Pancreas (tissue), 10 donors: Measurements from ENCODE around the gene PEAK3. TPM values are rescaled to one million over a fixed set of nuclear protein-coding genes. Genes with fewer than 3 reads are reported as not detected.

ENCODE experiments used
- ATAC-seq, 4 donors: fragments of 200-7000 bp; cut with Tn5 transposase; one replicate each; pipeline versions ENCODE4 v1.8.0 to v1.9.1; 2020; ENCODE audit warnings: mild to moderate bottlenecking in 4 of 4, moderate library complexity in 4 of 4
- DNase-seq, 6 donors: peaks; one replicate each; pipeline ENCODE4 v3.0.0-alpha.2; 2020
- FAIRE-seq: peaks from 2 replicates; lab custom pipeline; 2012; peaks lifted over from hg19 to GRCh38; lab: Jason Lieb, UNC
- H3K27ac ChIP-seq, 4 donors: fragments of 200-600 bp; sonication (generic); 1 replicate in 3 of 4; 2 replicates in 1 of 4; pipeline versions ENCODE4 v1.5.0 to v1.8.0; 2020
- H3K27me3 ChIP-seq, 4 donors: fragments of 200-600 bp; one replicate each; pipeline ENCODE4 v1.8.0; 2021
- H3K36me3 ChIP-seq, 3 donors: fragments of 200-600 bp; sonication (generic) in 1 of 3; one replicate each; pipeline versions ENCODE4 v1.5.0 to v1.8.0; 2020 to 2021
- H3K4me1 ChIP-seq, 3 donors: fragments of 200-600 bp; one replicate each; pipeline ENCODE4 v1.8.0; 2021
- H3K4me3 ChIP-seq, 4 donors: fragments of 200-600 bp; sonication (generic) in 2 of 4; one replicate each; pipeline versions ENCODE4 v1.5.0 to v1.8.0; 2020 to 2021
- H3K9me3 ChIP-seq, 4 donors: fragments of 200-600 bp; one replicate each; pipeline ENCODE4 v1.8.0; 2021
- CTCF ChIP-seq, 4 donors: fragments of 200-600 bp; sonication (generic) in 3 of 4; IDR thresholded peaks; one replicate each; pipeline versions ENCODE4 v1.5.0 to v1.8.0; 2021; ENCODE audit warnings: antibody characterized with exemption in 4 of 4
- WGBS, 2 donors: extraction: QIAGEN DNeasy Blood & Tissue Kit; methylation state at CpG; one replicate each; pipeline ENCODE4 v1.1.7; 2013; 5-methylcytosine and 5-hydroxymethylcytosine counted together
- intact Hi-C, 3 donors: fragments of 100-400 bp; cut with DNase I; formaldehyde crosslinking; loops; one replicate each; pipeline versions ENCODE4 v1.11.1 to v1.14.2; 2022
- polyA plus RNA-seq, 2 donors: library from polyadenylated mRNA; stranded (reverse); fragments of 200-250 nt; gene quantifications; one replicate each; pipeline ENCODE4 v1.2.3, GENCODE V29; 2013
- total RNA-seq, 6 donors: library from RNA; stranded (reverse); fragmentation: NEBNext Ultra II Directional in 4 of 6; extraction: Animal tissue kit (Norgen Biotek cat#: 25700) in 4 of 6; gene quantifications; one replicate each; pipeline versions ENCODE4 v1.2.1 to v1.2.4, GENCODE V29; 2021 to 2023
- donor health status: healthy with polysubstance abuse.
- donor health status: DM: no; HTN: no; CAD: no; lungs with moderate emphysema.
- donor health status: DM: no; HTN: no; CAD: no.
- donor health status: control.
- donor health status: control.
- donor health status: Bipolar disorder and iron deficiency.
- donor health status: DM: yes; HTN: yes; CAD: no.
- donor health status: DM: no; HTN: no; CAD: no.
- donor health status: DM: no; HTN: no; CAD: no.
- donor health status: DM: yes; HTN: yes; CAD: no.

Gene PEAK3
- total and polyA plus RNA-seq, 8 donors: 0.04 to 0.81 (median 0.16) TPM; not detected in 2

GRCh38 chr19:2275588-2276428 is 6.2 kb downstream of the PEAK3 start:
- no peak overlapping the region for H3K27ac ChIP-seq

GRCh38 chr19:2274931-2275535 is 6.9 kb downstream of the PEAK3 start:
- H3K9me3 ChIP-seq: no peaks in the 10 kb centered on the region
- intact Hi-C loops: loop anchor here in 2 of 3 donors (5.0 kb wide), 3 partner anchors 38 to 117 kb away; partner anchors contain the start of genes PLEKHJ1 (in 1 of the 2) and SF3A2 (in 1 of the 2)
- peak in 4 of 6 donors; percentile 50 to 67 (median 62) for DNase-seq
- 56 to 59% methylated on average over 16 of the region's 16 CpGs for WGBS, 2 donors
- no peak overlapping the region for H3K27ac ChIP-seq
- H3K27me3 ChIP-seq: no peaks in the 10 kb centered on the region
- FAIRE-seq: no peak
- peak in 3 of 4 donors; percentile 24 to 53 (median 29) for ATAC-seq
- peaks cover 8 to 18% (median 12%) of the 10 kb centered on the region in 3 donors for H3K4me1 ChIP-seq
- H3K36me3 ChIP-seq: peaks cover 0 to 13% (median 5%) of the 10 kb centered on the region in 3 donors
- no peak overlapping the region for H3K4me3 ChIP-seq
- TF ChIP-seq CTCF (IDR thresholded peaks at IDR 0.05): peak in 2 of 4 donors; percentile 16 to 28

More at GRCh38 chr19:2275588-2276428, 6.2 kb downstream of the PEAK3 start:
- intact Hi-C loops: loop anchor here in 2 of 3 donors (5.0 kb wide), 2 partner anchors 111 to 116 kb away; no protein-coding TSS in a partner anchor
- peaks cover 0 to 13% (median 5%) of the 10 kb centered on the region in 3 donors for H3K36me3 ChIP-seq
- TF ChIP-seq CTCF (IDR thresholded peaks at IDR 0.05): no peak
- FAIRE-seq (no peak), DNase-seq (no peak), ATAC-seq (no peak)
- H3K4me1 ChIP-seq: peaks cover 8 to 22% (median 12%) of the 10 kb centered on the region in 3 donors
- no peaks in the 10 kb centered on the region for H3K27me3 ChIP-seq
- no peaks in the 10 kb centered on the region for H3K9me3 ChIP-seq
- no peak overlapping the region for H3K4me3 ChIP-seq
- WGBS, 2 donors: 83 to 85% methylated on average over 73 to 74 of the region's 74 CpGs

- 86 to 90% methylated on average over 9 of the region's 9 CpGs for WGBS, 2 donors
These were observed 7.7 kb downstream of the PEAK3 start for GRCh38 chr19:2274185-2274711.

More at GRCh38 chr19:2274185-2274711, 7.7 kb downstream of the PEAK3 start:
- Histone ChIP-seq H3K27me3 (no peaks in the 10 kb centered on the region), H3K4me3 (peak overlapping the region in 1 of 4 donors; percentile 28), H3K4me1 (peaks cover 8 to 18% (median 12%) of the 10 kb centered on the region in 3 donors), H3K36me3 (peaks cover 0 to 13% (median 5%) of the 10 kb centered on the region in 3 donors), H3K9me3 (no peaks in the 10 kb centered on the region), H3K27ac (peak overlapping the region in 3 of 4 donors; percentile 8 to 70 (median 54))
- FAIRE-seq (no peak), ATAC-seq (no peak), DNase-seq (no peak)
- no peak for TF ChIP-seq CTCF (IDR thresholded peaks at IDR 0.05)
- intact Hi-C loops: loop anchor here in 1 of 3 donors (5.0 kb wide), 1 partner anchor 37 kb away; the partner anchor contains the start of genes PLEKHJ1 and SF3A2
